Liver (tissue), 9 donors: Measurements from ENCODE around the gene TAF1C. TPM values are rescaled to one million over a fixed set of nuclear protein-coding genes. Genes with fewer than 3 reads are reported as not detected.

ENCODE experiments used
- DNase-seq: peaks from one replicate; pipeline ENCODE4 v3.0.0-alpha.2; 2017; ENCODE audit warnings: low spot score
- H3K27ac ChIP-seq, 2 donors: one replicate each; pipeline ENCODE4 v1.7.0; 2013; ENCODE audit warnings: inconsistent platforms in 2 of 2, low read length in 2 of 2, control low read depth in 1 of 2, low read depth in 1 of 2, mild to moderate bottlenecking in 1 of 2
- H3K27me3 ChIP-seq, 4 donors: one replicate each; pipeline versions ENCODE4 v1.6.1 to v1.7.0; 2013; ENCODE audit warnings: low read length in 3 of 4, inconsistent platforms in 1 of 4, mild to moderate bottlenecking in 1 of 4, moderate library complexity in 1 of 4; ENCODE audit not compliant: control insufficient read depth in 4 of 4, insufficient read depth in 4 of 4
- H3K36me3 ChIP-seq, 4 donors: one replicate each; pipeline versions ENCODE4 v1.6.1 to v1.7.0; 2013; ENCODE audit warnings: low read length in 3 of 4, mild to moderate bottlenecking in 3 of 4, low read depth in 1 of 4, moderate library complexity in 1 of 4; ENCODE audit not compliant: control insufficient read depth in 4 of 4, insufficient read depth in 3 of 4
- H3K4me1 ChIP-seq, 4 donors: one replicate each; pipeline versions ENCODE4 v1.6.1 to v1.7.0; 2013; ENCODE audit warnings: low read length in 3 of 4, mild to moderate bottlenecking in 3 of 4, moderate library complexity in 1 of 4; ENCODE audit not compliant: control insufficient read depth in 4 of 4, insufficient read depth in 4 of 4
- H3K4me3 ChIP-seq, 3 donors: one replicate each; pipeline versions ENCODE4 v1.6.1 to v1.7.0; 2013; ENCODE audit warnings: low read length in 3 of 3, control low read depth in 1 of 3, low read depth in 1 of 3, mild to moderate bottlenecking in 1 of 3
- H3K9ac ChIP-seq, 2 donors: one replicate each; pipeline ENCODE4 v1.7.0; 2013; ENCODE audit warnings: low read length in 2 of 2, mild to moderate bottlenecking in 2 of 2, moderate library complexity in 2 of 2, control low read depth in 1 of 2, low read depth in 1 of 2
- H3K9me3 ChIP-seq, 4 donors: one replicate each; pipeline versions ENCODE4 v1.6.1 to v1.7.0; 2013; ENCODE audit warnings: low read length in 3 of 4; ENCODE audit not compliant: control insufficient read depth in 4 of 4
- EGR1 ChIP-seq, 2 donors: IDR thresholded peaks; 2 replicates each; pipeline ENCODE4 v1.6.1; 2016 to 2018; ENCODE audit warnings: antibody characterized with exemption in 2 of 2, low read depth in 2 of 2
- FOXA1 ChIP-seq: IDR thresholded peaks from 2 replicates; pipeline ENCODE4 v1.6.1; 2016; ENCODE audit warnings: antibody characterized with exemption
- GABPA ChIP-seq, 2 donors: IDR thresholded peaks in 1 of 2; conservative IDR thresholded peaks in 1 of 2; 2 replicates each; pipeline ENCODE4 v1.6.1; 2016; ENCODE audit warnings: antibody characterized with exemption in 2 of 2, mild to moderate bottlenecking in 1 of 2, moderate library complexity in 1 of 2
- HNF4A ChIP-seq, 2 donors: conservative IDR thresholded peaks; 2 replicates each; pipeline ENCODE4 v1.6.1; 2016; ENCODE audit warnings: antibody characterized with exemption in 2 of 2, mild to moderate bottlenecking in 2 of 2
- NR2F2 ChIP-seq: IDR thresholded peaks from 2 replicates; pipeline ENCODE4 v1.6.1; 2016; ENCODE audit warnings: antibody characterized with exemption
- RAD21 ChIP-seq, 2 donors: IDR thresholded peaks; 2 replicates each; pipeline ENCODE4 v1.6.1; 2016; ENCODE audit warnings: antibody characterized with exemption in 2 of 2, mild to moderate bottlenecking in 2 of 2
- RXRA ChIP-seq, 2 donors: IDR thresholded peaks; 2 replicates each; pipeline ENCODE4 v1.6.1; 2017 to 2018; ENCODE audit warnings: antibody characterized with exemption in 2 of 2, mild to moderate bottlenecking in 1 of 2
- SP1 ChIP-seq: IDR thresholded peaks from 2 replicates; pipeline ENCODE4 v1.6.1; 2018; ENCODE audit warnings: antibody characterized with exemption, mild to moderate bottlenecking
- WGBS: extraction: QIAGEN DNeasy Blood & Tissue Kit; methylation state at CpG from one replicate; pipeline ENCODE4 v1.1.7; 2013; 5-methylcytosine and 5-hydroxymethylcytosine counted together
- polyA plus RNA-seq, 2 donors: library from polyadenylated mRNA; stranded (reverse) in 1 of 2; unstranded in 1 of 2; fragments of 200-250 nt in 1 of 2; fragments of >200 nt in 1 of 2; fragmentation: Nextera tagmentation in 1 of 2; extraction: Ambion mirVana in 1 of 2; gene quantifications; one replicate each; pipeline versions ENCODE4 v1.2.1 to v1.2.3, GENCODE V29; 2013 to 2015
- total RNA-seq, 2 donors: library from RNA; depleted of rRNA; stranded (reverse); fragments of >200 nt; gene quantifications; one replicate each; pipeline ENCODE4 v1.2.3, GENCODE V29; 2014
- TF ChIP-seq, protein P1 (sequence below): IDR thresholded peaks from 2 replicates; pipeline ENCODE4 v1.6.1; 2016; ENCODE audit warnings: antibody characterized with exemption
- TF ChIP-seq, protein P2 (sequence below): IDR thresholded peaks from 2 replicates; pipeline ENCODE4 v1.6.1; 2016; ENCODE audit warnings: antibody characterized with exemption
- donor health status: healthy.
- donor health status: healthy.
- donor health status: healthy.
- donor health status: healthy.
- donor health status: healthy.

Gene TAF1C
- total and polyA plus RNA-seq, 4 donors, result 10.2 to 34.5 (median 11.3) TPM

DNA sequence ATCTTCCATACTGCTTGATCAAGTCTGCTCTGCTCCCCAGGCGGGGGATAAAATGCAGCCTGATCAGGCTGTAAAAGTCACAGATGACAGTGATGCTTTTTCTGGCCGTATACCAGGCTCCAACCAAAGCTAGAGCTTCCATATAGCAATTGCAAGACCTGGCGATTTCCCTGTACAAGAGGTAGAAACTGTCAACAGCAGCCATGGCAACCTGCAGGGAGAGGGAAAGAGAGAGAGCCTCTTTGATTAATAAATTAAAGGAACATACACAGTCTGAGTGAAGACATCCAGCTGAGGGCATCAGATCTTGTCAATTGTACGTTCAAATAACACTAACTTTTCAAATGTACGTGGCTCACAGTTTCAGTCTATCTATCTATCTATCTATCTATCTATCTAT lies 55.7 kb downstream of the TAF1C start:
- no peak for DNase-seq
- no peaks in the 10 kb centered on the region for H3K9me3 ChIP-seq
- H3K4me3 ChIP-seq, result no peak overlapping the region
- 95% methylated on average over 5 of the region's 5 CpGs for WGBS
- no peak overlapping the region for H3K27ac ChIP-seq
- H3K36me3 ChIP-seq, result peaks cover 0 to 17% (median 8%) of the 10 kb centered on the region in 4 donors
- no peak overlapping the region for H3K9ac ChIP-seq
- no peak for TF ChIP-seq FOXA1
- TF ChIP-seq SP1, result no peak
- no peak for TF ChIP-seq GABPA (IDR thresholded peaks at IDR 0.05 in 1 of 2, conservative IDR thresholded peaks at IDR 0.05 in 1 of 2)
- no peak for TF ChIP-seq EGR1 (IDR thresholded peaks at IDR 0.05; ENCODE audit: low read depth in 2 of 2)
- no peak for TF ChIP-seq RXRA (IDR thresholded peaks at IDR 0.05)
- no peak for TF ChIP-seq NR2F2
- no peak for TF ChIP-seq RAD21 (IDR thresholded peaks at IDR 0.05)
- TF ChIP-seq HNF4A (conservative IDR thresholded peaks at IDR 0.05), result no peak
- TF ChIP-seq, protein P1, sequence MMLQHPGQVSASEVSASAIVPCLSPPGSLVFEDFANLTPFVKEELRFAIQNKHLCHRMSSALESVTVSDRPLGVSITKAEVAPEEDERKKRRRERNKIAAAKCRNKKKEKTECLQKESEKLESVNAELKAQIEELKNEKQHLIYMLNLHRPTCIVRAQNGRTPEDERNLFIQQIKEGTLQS, result no peak
- TF ChIP-seq, protein P2, sequence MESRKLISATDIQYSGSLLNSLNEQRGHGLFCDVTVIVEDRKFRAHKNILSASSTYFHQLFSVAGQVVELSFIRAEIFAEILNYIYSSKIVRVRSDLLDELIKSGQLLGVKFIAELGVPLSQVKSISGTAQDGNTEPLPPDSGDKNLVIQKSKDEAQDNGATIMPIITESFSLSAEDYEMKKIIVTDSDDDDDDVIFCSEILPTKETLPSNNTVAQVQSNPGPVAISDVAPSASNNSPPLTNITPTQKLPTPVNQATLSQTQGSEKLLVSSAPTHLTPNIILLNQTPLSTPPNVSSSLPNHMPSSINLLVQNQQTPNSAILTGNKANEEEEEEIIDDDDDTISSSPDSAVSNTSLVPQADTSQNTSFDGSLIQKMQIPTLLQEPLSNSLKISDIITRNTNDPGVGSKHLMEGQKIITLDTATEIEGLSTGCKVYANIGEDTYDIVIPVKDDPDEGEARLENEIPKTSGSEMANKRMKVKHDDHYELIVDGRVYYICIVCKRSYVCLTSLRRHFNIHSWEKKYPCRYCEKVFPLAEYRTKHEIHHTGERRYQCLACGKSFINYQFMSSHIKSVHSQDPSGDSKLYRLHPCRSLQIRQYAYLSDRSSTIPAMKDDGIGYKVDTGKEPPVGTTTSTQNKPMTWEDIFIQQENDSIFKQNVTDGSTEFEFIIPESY, result no peak
- H3K4me1 ChIP-seq, result no peaks in the 10 kb centered on the region
- H3K27me3 ChIP-seq, result no peaks in the 10 kb centered on the region

Other genes with a start within 250 kb of the TAF1C start
- 10 to 100 TPM in 1 of 2 donors, 1 to 10 TPM in 1; 7.1 to 47.2 TPM for gene OSGIN1, start 233.8 kb downstream of the TAF1C start, total RNA-seq
- 10 to 100 TPM; 73.6 to 90.4 TPM for gene OSGIN1, start 233.8 kb downstream of the TAF1C start, polyA plus RNA-seq
- gene NECAB2, start 218.8 kb downstream of the TAF1C start, total RNA-seq, result 1 to 10 TPM in 1 of 2 donors, not detected in 1; 2.7 TPM
- gene NECAB2, start 218.8 kb downstream of the TAF1C start, polyA plus RNA-seq, result 1 to 10 TPM; 2.9 to 3.8 TPM
- under 1 TPM; 0.08 to 0.42 TPM for gene SLC38A8, start 144.3 kb downstream of the TAF1C start, total RNA-seq
- 1 to 10 TPM in 1 of 2 donors, under 1 TPM in 1; 0.22 to 1.0 TPM for gene SLC38A8, start 144.3 kb downstream of the TAF1C start, polyA plus RNA-seq
- 10 to 100 TPM; 32.6 to 65.0 TPM for gene MBTPS1, start 70.1 kb downstream of the TAF1C start, total RNA-seq
- 10 to 100 TPM; 21.1 to 29.0 TPM for gene MBTPS1, start 70.1 kb downstream of the TAF1C start, polyA plus RNA-seq
- 1 to 10 TPM; 6.8 to 9.6 TPM for gene HSDL1, start 41.9 kb downstream of the TAF1C start, total RNA-seq
- gene HSDL1, start 41.9 kb downstream of the TAF1C start, polyA plus RNA-seq, result 1 to 10 TPM; 3.0 to 3.8 TPM
- under 1 TPM; under 0.01 to 0.08 TPM for gene DNAAF1, start 41.7 kb downstream of the TAF1C start, total RNA-seq
- gene DNAAF1, start 41.7 kb downstream of the TAF1C start, polyA plus RNA-seq, result under 1 TPM in 1 of 2 donors, not detected in 1; 0.06 TPM
- gene ADAD2, start 4.1 kb upstream of the TAF1C start, total RNA-seq, result under 1 TPM in 1 of 2 donors, not detected in 1; 0.33 TPM
- under 1 TPM; 0.14 to 0.44 TPM for gene ADAD2, start 4.1 kb upstream of the TAF1C start, polyA plus RNA-seq
- gene KCNG4, start 53.0 kb upstream of the TAF1C start, total RNA-seq, result not detected
- not detected for gene KCNG4, start 53.0 kb upstream of the TAF1C start, polyA plus RNA-seq
- gene WFDC1, start 107.8 kb upstream of the TAF1C start, total RNA-seq, result 1 to 10 TPM; 1.5 to 4.2 TPM
- 1 to 10 TPM; 1.0 to 5.2 TPM for gene WFDC1, start 107.8 kb upstream of the TAF1C start, polyA plus RNA-seq
- gene ATP2C2, start 181.5 kb upstream of the TAF1C start, total RNA-seq, result under 1 TPM; 0.17 to 0.33 TPM
- under 1 TPM; 0.05 to 0.28 TPM for gene ATP2C2, start 181.5 kb upstream of the TAF1C start, polyA plus RNA-seq